K562 (cell line): ENCODE results near the gene FBXO48. TPM values are rescaled to one million over a fixed set of nuclear protein-coding genes. Genes with fewer than 3 reads are reported as not detected.
A peak's percentile ranks its signal among the peaks of the same experiment; 100 is the strongest.

Source experiments
- NR2C1 ChIP-seq, 2 experiments: fragments of 450-650 bp; IDR thresholded peaks; 2 replicates each; pipeline ENCODE4 v1.6.1; 2017; ENCODE audit warnings: mild to moderate bottlenecking in 2 of 2, antibody characterized with exemption in 1 of 2, inconsistent platforms in 1 of 2, missing compliant biosample characterization in 1 of 2, missing genetic modification characterization in 1 of 2
- ZNF133 ChIP-seq: fragments of 250-450 bp; sonication (Bioruptor Pico); IDR thresholded peaks from 2 replicates; pipeline ENCODE4 v1.4.0; 2020; ENCODE audit warnings: mild to moderate bottlenecking
- polyA plus RNA-seq, 8 experiments: library from polyadenylated mRNA; depleted of rRNA in 4 of 8; stranded (reverse) in 5 of 8; unstranded in 3 of 8; fragments of >200 nt; fragmentation: Nextera tagmentation in 2 of 8; fragmentation: Illumina TruSeq in 1 of 8; extraction: Ambion mirVana in 2 of 8; extraction: Trizol in 1 of 8; gene quantifications; 2 replicates each; pipeline versions ENCODE4 v1.2.1 to v1.2.3, GENCODE V29; 2011 to 2014; ENCODE audit warnings: inconsistent platforms in 1 of 8, missing spikeins in 1 of 8
- total RNA-seq, 7 experiments: library from RNA; depleted of rRNA in 6 of 7; stranded (reverse); fragments of >200 nt in 6 of 7; fragmentation: Illumina TruSeq in 2 of 7; extraction: Trizol in 2 of 7; gene quantifications; 2 replicates each; pipeline versions ENCODE4 v1.2.1 to v1.2.3, GENCODE V29; 2011 to 2021; ENCODE audit warnings: low replicate concordance in 1 of 7
- TF ChIP-seq, protein P1 (sequence below): fragments of 250-450 bp; sonication (Bioruptor Pico); IDR thresholded peaks from 2 replicates; pipeline ENCODE4 v1.5.0; 2020; ENCODE audit warnings: mild to moderate bottlenecking, borderline replicate concordance
- TF ChIP-seq, protein P2 (sequence below): fragments of 250-450 bp; sonication (Bioruptor Pico); IDR thresholded peaks from 2 replicates; pipeline ENCODE4 v1.5.0; 2022; ENCODE audit warnings: mild to moderate bottlenecking

The FBXO48 gene
- total and polyA plus RNA-seq, 9 of the 15 experiments (the other 6 are each of a cell fraction or from before 2014, with no cell fraction given), result 0.36 to 1.8 (median 0.73) TPM

DNA sequence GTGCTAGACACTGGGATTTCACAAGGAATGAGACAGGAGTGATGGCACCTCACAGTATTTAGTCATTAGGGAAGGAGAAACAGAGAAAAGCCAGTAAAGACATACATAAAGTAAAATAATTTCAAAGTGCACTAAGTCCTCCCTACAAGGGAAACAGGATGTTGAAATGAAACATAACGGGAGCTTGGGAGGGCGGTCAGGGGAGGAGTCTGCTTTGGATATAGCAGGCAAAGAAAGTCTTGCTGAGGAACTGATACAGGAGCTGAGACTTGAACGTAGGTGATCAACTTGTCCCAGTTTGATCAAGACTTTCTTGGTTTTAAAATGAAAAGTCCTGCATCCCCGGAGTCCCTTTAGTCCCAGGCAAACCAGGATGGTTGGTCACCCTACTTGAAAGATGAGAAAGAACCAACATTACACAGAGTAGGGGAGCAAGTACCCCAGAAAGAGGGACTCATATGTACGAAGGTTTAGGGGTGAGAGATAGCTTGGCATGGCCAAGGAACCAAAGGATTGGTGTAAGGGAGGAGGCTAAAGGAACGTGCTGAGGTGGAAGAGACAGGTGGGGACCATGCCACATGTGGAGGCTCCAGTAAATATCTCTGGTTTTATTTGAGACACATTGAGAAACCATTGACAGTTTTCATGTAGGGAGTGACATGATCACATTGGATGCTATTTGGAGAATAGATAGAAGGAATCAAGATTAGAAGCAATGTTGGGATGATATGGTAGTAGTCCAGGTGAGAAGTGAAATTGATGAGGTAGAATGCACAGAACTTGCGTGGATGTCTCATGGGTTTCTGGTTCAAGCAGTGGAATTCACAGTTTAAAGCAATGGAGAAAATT, 28.4 kb downstream of the FBXO48 start (continued):
- TF ChIP-seq, protein P1, sequence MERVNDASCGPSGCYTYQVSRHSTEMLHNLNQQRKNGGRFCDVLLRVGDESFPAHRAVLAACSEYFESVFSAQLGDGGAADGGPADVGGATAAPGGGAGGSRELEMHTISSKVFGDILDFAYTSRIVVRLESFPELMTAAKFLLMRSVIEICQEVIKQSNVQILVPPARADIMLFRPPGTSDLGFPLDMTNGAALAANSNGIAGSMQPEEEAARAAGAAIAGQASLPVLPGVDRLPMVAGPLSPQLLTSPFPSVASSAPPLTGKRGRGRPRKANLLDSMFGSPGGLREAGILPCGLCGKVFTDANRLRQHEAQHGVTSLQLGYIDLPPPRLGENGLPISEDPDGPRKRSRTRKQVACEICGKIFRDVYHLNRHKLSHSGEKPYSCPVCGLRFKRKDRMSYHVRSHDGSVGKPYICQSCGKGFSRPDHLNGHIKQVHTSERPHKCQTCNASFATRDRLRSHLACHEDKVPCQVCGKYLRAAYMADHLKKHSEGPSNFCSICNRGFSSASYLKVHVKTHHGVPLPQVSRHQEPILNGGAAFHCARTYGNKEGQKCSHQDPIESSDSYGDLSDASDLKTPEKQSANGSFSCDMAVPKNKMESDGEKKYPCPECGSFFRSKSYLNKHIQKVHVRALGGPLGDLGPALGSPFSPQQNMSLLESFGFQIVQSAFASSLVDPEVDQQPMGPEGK (CRISPR knock-in tag), result peak; percentile 96
- TF ChIP-seq, protein P2, sequence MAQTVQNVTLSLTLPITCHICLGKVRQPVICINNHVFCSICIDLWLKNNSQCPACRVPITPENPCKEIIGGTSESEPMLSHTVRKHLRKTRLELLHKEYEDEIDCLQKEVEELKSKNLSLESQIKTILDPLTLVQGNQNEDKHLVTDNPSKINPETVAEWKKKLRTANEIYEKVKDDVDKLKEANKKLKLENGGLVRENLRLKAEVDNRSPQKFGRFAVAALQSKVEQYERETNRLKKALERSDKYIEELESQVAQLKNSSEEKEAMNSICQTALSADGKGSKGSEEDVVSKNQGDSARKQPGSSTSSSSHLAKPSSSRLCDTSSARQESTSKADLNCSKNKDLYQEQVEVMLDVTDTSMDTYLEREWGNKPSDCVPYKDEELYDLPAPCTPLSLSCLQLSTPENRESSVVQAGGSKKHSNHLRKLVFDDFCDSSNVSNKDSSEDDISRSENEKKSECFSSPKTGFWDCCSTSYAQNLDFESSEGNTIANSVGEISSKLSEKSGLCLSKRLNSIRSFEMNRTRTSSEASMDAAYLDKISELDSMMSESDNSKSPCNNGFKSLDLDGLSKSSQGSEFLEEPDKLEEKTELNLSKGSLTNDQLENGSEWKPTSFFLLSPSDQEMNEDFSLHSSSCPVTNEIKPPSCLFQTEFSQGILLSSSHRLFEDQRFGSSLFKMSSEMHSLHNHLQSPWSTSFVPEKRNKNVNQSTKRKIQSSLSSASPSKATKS (CRISPR knock-in tag), result peak; percentile 75; the same call in 1 of the 2 replicates
- TF ChIP-seq NR2C1 (IDR thresholded peaks at IDR 0.05), result no peak
- no peak for TF ChIP-seq NR2C1 (tag; IDR thresholded peaks at IDR 0.05)
- TF ChIP-seq ZNF133 (CRISPR knock-in tag), result 0 out of 2 replicates have a peak, but pooled peaks have one; percentile 33
